GM10847 (cell line): ENCODE measurements around the gene OSBPL3.

Source experiments
- POLR2A ChIP-seq: IDR thresholded peaks from 2 replicates; pipeline ENCODE4 v1.6.1; 2011; ENCODE audit not compliant: insufficient read length; ENCODE audit errors: extremely low read depth

OSBPL3 gene

DNA sequence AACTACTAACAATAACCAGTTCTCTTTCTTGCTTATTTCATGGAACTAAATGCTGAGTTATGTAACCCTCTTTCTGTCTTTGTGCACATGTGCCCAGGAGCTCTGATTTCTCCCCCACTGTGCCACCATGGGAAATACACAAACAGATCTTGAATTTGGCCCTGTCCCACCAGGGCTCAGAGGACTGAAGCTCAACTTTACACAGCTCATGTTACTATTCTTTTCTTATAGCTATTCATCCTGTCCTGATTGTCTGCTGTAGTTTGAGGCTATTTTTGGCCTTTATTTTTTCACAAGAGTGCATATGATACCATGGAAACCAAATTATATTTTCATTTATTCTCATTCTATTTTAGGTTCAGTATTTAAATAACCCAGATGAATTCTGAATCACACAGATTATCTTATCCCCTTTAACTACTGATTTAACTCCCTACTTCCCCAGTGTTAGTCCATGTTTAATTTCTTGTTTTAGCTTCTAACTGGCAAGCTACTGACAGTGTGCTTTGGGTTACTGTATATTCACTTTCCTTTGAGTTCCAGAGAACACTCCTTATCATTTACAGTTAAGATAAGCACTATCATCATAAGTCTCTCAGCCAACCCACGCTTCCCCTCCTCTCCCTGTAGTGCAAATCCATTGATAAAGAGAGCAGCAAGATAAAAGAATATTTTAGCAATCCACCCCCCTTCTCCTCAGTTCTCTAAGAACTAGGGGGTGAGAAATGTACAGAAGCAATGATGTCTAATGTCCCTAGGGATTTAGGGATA, 150.9 kb downstream of the OSBPL3 start:
- TF ChIP-seq POLR2A: no peak

DNA sequence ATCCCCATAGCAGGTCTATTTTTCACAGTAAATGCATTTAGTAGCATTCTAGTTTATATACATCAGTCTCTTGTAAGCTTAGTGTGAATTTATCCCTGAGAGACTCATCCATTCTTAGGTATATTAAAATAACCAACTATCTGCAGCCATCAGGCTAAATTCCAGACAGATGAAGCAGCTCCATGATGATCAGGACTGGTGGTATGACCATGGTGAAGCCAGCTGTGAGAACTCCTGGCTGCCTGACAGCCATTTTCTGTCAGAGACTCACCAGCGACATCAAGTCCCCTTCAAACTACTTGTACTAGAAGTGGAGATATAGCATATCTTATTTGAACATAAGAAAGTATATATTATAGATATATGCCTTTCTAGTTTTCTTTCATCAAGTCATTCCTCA, 152.4 kb downstream of the OSBPL3 start:
- no peak for TF ChIP-seq POLR2A

DNA sequence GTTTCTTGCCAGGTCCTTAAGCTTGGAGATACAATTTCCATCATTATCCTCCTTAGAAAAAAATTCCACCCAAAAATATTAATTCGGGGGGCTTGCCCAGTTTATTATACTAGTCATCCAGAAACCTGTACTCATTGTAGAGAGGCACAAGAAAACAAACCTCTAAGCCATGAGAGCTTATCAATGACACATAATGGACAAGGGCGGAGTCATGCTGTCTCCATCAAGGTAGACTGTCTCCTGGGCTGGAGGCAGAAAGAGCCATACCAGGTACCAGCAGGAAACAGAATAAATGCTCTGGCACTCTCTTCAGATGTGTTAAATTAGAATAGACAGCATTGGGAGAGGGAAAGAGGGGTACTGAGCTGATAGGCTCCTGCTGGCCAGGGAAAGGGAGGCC, 153.0 kb downstream of the OSBPL3 start:
- TF ChIP-seq POLR2A: no peak

DNA sequence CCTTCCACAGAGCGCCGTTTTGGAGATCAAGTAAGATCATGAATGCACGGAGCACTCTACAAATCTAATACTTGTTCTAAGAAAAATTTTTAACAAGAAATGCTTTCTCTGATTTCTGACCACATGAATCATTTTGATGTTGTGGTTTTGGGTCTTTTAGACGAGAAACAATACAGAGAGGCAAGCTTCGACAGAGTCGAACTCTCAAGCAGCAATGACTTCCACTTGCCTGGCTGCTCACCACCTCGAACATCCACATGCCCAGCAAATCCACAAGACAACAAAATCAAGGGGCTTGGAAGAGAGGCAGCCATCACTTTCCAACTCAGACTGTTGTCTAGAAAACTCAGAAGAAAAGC, 153.3 kb downstream of the OSBPL3 start:
- no peak for TF ChIP-seq POLR2A

DNA sequence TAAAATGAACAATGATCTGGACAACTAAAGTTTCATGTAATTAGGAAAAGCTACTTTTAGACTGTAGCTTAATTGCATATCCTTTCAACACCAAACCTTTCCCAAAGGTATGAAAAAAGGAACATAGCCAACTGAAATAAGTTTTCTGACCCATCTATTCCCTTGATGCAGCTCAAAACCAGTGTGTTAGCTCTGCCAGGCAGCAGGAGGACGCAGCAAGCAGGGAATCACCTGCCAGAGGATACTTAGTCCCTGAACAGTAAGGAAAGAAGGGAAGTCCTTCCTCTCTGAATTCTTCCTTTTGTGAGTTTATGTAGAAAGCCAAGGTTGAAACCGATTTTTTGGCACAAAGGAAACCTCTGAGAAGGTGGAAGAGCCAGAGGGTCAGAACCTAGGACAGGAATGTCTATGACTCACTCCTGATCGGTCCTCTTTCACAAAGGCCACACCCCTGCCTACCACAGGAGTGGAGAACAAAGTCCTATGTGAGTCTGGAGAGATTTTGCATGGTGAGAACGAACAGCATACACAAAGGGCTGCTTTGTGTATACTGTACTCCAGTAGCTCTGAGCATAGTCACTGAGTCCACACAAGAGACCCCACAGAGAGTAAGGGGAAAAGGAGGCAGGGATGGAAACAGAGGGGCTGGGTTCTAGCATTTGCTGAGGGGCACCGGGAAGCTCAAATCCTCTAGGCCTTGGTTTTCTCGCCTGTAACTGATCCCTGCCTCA, 153.9 kb downstream of the OSBPL3 start:
- TF ChIP-seq POLR2A: no peak

DNA sequence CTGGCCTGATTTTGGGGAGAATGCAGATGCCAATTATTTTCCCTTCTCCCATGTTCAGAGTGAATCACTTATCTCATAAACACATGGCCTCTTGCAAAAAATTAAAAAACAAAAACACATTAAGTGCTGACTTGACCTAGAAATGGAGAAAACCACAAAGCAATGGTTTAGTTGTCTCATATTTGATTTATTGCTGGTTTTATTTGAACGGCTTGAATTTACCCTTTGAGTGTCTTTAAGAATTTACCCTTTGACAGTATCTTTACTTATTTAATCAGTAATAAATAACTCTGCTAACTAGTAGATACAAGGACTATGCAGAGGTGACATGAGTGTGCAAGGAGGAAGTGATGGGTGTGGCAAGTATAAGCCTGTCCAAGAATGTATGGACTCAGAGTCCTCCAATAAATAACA, 154.6 kb downstream of the OSBPL3 start:
- TF ChIP-seq POLR2A: no peak

DNA sequence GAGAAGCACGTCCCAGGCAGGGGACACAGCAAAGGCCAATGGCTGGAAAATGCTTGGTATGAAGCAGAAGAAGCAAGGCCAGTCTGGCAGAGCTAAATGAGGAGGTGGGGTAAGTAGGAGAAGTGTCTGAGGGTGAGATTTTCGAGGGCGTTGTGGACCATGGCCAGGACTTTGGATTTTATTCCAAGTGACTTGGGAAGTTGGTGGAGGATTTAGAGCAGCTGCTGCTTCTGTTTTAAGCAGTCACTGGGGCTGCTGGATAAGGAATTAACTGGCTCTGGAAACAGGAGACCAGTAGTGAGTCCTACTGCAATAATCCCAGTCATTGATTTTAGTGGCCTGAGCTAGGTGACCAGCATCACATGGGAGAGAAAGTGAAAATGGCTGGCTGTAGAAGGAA, 155.1 kb downstream of the OSBPL3 start:
- TF ChIP-seq POLR2A: no peak

DNA sequence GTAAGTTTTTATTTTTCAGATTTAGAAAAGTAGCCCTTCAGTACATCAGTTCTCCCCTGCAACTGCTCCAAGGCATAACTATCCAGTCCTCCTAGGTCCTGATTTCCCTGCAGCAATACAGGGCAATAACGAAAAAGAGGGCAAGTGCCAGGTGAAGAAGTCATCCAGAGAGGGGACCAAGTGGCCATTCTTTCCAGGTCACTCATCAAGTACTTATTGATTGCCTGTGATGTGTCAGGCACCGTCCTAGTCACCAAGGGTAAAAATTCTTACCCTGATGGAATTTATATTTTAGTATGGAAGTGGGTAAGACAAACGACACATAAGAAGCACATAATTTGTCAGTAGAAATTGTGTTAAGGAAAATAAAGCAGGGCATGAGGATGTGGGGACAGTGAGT, 155.6 kb downstream of the OSBPL3 start:
- TF ChIP-seq POLR2A: no peak

DNA sequence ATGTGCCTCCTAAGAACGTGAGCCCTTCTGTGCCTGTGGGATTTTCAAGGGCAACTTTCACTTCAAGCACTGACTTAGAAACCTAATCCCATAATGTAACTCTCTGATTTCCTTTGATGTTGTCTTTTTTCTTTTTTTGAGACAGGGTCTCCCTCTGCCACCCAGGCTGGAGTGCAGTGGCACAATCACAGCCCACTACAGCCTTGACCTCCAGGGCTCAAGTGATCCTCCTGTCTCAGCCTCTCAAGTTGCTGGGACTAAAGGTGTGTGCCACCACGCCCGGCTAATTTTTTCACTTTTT, 158.3 kb downstream of the OSBPL3 start:
- no peak for TF ChIP-seq POLR2A

DNA sequence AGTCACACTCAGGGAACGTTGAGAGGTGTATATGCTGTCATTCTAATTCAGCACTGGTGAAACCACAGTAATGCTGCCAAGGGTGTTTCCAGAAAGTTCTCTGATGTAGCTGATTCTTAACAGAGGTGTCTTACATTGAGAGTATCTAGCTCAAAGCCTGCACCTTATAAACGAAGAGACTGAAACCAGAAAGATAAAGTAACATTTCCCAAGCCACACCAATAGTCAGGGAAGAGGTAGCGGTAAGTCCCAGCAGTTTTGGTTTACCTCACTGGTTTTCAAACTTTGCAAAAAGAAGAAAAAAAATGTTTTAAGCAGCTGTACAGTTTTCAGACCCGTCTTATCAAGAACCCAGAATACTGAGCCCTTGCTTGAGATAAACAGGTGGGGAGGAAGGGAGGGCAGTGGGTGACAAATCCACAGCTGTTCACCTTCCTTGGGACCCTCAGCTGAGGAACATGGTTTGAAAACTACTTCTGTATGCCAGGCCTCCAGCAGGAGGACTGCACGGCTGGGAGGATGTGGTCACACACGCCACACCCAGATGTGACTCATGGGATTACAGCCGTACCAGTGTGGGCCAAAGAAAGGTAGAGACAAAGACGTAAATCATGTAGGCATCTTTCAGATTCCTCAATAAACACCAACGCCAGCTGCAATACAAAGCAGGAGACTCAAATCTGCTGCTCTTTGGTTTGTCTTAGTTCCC, 158.8 kb downstream of the OSBPL3 start:
- TF ChIP-seq POLR2A: no peak

DNA sequence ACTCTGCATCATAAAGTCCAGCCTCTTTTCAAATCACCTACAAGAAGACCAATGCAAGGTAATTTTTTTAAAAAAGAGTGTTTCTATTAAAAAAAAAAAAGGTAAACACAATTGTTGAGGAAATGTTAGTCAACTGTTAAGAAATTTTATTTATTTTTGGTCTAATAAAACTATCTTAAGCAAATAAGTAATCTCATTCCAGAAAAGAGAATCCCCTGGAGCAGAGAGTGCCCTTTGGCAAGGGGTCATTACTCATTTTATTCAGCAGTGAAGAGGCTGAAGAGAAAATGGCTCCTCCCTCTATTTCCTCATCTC, 159.3 kb downstream of the OSBPL3 start:
- TF ChIP-seq POLR2A: no peak

DNA sequence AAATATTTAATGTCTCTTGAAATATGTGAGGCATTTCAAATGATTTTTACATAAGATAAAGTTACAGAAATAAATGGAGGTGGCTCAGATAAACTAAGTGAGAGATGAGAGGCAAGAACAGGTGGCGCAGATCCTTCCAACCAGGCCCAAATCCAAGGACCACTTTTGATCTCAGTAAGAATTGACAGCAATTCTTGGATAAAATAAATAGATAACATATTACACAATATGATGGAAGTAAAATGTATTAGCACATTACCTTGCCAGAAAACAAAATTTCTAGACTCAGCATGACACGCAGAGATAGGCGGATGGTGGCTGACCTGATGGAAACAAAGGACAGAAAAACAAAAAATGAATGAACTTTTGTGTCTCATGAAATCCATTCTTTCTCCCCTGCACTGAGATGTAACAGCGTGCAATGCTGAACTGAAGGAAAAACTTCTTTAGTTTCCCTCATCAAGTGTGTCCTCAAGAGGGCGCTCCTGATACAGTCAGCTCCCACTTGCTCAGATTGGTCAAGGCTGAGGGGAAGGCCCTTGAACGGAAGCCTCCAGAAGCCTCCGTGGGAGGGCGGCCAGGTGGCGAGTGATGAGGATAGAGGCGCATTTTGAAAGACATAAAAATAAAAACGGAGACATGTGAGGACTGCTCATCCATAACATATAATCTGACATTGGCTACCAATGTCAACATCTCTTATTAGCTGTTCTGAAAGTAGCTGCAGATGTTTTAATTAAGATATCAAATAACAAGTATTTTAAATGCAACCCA, 159.9 kb downstream of the OSBPL3 start:
- no peak for TF ChIP-seq POLR2A

DNA sequence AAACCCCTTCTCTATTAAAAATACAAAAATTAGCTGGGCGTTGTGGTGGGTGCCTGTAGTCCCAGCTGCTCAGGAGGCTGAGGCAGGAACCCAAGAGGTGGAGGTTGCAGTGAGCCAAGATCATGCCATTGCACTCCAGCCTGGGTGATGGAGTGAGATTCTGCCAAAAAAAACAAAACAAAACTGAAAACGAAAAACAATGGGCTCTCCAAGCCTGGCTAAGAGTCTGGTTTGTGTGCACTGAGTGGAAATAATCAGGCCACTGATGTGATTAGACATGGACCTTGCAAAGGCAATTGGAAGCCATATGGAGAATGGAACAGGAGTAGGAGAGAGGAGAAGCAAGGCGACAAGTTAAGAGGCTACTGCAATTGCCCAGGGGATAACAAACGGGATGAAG, 162.6 kb downstream of the OSBPL3 start:
- no peak for TF ChIP-seq POLR2A

DNA sequence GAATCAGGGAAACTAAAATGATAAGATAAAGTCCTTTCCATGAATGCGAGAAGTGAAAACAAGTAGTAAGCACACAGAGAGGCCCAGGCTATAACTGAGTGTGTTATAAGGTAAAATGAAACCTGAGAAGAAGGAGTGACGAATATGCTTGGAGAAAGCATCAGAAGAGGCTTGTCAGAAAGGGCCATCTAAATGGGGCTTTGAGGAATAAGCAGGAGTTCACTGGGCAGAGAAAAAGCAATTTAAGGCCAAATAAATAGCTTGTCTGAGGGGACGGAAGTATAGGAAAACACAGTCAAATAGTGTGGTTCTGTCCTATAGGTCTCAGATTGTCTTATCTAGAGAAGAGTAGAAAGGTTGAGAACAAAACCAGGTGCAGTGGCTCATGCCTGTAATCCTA, 163.1 kb downstream of the OSBPL3 start:
- TF ChIP-seq POLR2A: no peak

DNA sequence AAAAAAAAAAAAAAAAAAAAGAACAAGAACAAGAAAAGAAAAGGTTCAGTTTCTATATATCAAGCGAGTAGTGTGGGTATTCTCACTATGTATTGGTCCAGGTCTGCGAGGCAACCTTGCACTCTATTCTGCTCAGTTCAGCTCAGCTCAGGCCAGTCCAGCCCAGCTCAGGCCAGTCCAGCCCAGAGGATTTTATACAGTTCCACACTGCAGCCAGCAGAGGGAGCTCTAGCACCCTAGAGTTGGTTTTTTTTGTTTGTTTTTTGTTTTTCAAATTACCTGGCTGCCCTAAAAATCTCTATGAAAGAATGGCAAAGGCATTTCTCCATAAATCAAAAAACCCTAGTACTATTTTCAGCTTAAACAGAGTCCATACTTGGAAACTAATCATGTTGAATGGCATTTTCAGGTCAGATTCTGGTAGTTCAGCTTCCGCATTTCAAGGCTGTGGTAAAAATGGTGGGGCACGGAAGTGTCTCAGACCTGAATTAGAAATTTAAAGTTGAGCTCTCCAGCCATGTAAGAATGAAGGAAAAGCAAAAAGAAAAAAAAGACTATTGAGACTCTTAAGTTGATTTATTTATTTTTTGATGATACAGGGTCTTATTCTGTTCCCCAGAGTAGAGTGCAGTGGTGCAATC, 167.6 kb downstream of the OSBPL3 start:
- TF ChIP-seq POLR2A: no peak
